ENCODE data around the gene TAMM41. TPM values are rescaled to one million over a fixed set of nuclear protein-coding genes. Genes with fewer than 3 reads are reported as not detected.

TAMM41 gene
- total and polyA plus RNA-seq, 2 donors (not counting 1 experiment from before 2014, with no cell fraction given) = 36.1 to 52.3 TPM

GRCh38 chr3:11805716-11806115 lies 41.0 kb downstream of the TAMM41 start:
- Mint-ChIP-seq H3K9me3 (ENCODE audit: insufficient read depth) (peaks cover 6% of the 10 kb centered on the region), H3K27me3 (no peaks in the 10 kb centered on the region), H3K27ac (no peak overlapping the region), H3K4me1 (no peaks in the 10 kb centered on the region), H3K4me3 (no peak overlapping the region)
- 90% methylated on average over 2 of the region's 7 CpGs for WGBS (ENCODE audit: insufficient coverage)
- Histone ChIP-seq H3K9ac (ENCODE audit: low read length) (no peak overlapping the region), H3K27me3 (replicated peaks in 1 of 4; ENCODE audit: control extremely low read depth in 1 of 4, control insufficient read depth in 3 of 4, insufficient read depth in 4 of 4, low read length in 3 of 4) (no peaks in the 10 kb centered on the region), H3K4me3 (ENCODE audit: control extremely low read depth in 1 of 5, extremely low read depth in 1 of 5, insufficient read depth in 1 of 5, low read depth in 2 of 5, low read length in 4 of 5) (no peak overlapping the region), H3K27ac (ENCODE audit: low read length in 2 of 2) (no peak overlapping the region), H3K79me2 (ENCODE audit: control insufficient read depth, insufficient read depth, low read length) (peaks cover 8% of the 10 kb centered on the region), H3K9me3 (ENCODE audit: control extremely low read depth in 1 of 3, control insufficient read depth in 2 of 3, insufficient read depth in 1 of 3, low read length in 2 of 3) (peaks cover 0 to under 1% (median 0%) of the 10 kb centered on the region in 3 donors), H4K20me1 (ENCODE audit: control insufficient read depth, insufficient read depth, low read length, poor library complexity, severe bottlenecking) (no peaks in the 10 kb centered on the region), H3K4me2 (replicated peaks; ENCODE audit: low read depth, low read length, poor library complexity, severe bottlenecking) (no peak overlapping the region), H2AFZ (ENCODE audit: insufficient read depth, low read depth, low read length, poor library complexity, severe bottlenecking) (no peak overlapping the region), H3K4me1 (ENCODE audit: control insufficient read depth in 2 of 2, insufficient read depth in 2 of 2, low read length in 2 of 2) (no peaks in the 10 kb centered on the region), H3K36me3 (replicated peaks in 1 of 2; ENCODE audit: control extremely low read depth in 1 of 2, control insufficient read depth in 1 of 2, extremely low read depth in 1 of 2, insufficient read depth in 2 of 2, low read length in 1 of 2) (peaks cover 0 to 59% of the 10 kb centered on the region in 2 experiments)
- DNase-seq (no peak), ATAC-seq (ENCODE audit: low read depth) (no peak)
- TF ChIP-seq EZH2 (IDR thresholded peaks at IDR 0.05; ENCODE audit: borderline replicate concordance, insufficient read depth, low read depth, low read length, poor library complexity, severe bottlenecking) (no peak), CTCF (IDR thresholded peaks at IDR 0.05) (no peak)
- CTCF ChIA-PET = interaction anchor here (1.0 to 4.4 kb wide), 4 partner anchors 77 to 544 kb away, joined by 3 to 38 read pairs (median 7); no protein-coding TSS in a partner anchor
- intact Hi-C loops (cut with micrococcal nuclease) = no loop called here
- POLR2A ChIA-PET = no interaction called here

GRCh38 chr3:11803977-11804892 lies 42.5 kb downstream of the TAMM41 start:
- peaks cover 0 to 5% (median 4%) of the 10 kb centered on the region in 3 donors for H3K9me3 ChIP-seq (ENCODE audit: control extremely low read depth in 1 of 3, control insufficient read depth in 2 of 3, insufficient read depth in 1 of 3, low read length in 2 of 3)
- no peak overlapping the region for H3K9ac ChIP-seq (ENCODE audit: low read length)
- peaks cover 4 to 50% of the 10 kb centered on the region in 2 experiments for H3K36me3 ChIP-seq (replicated peaks in 1 of 2; ENCODE audit: control extremely low read depth in 1 of 2, control insufficient read depth in 1 of 2, extremely low read depth in 1 of 2, insufficient read depth in 2 of 2, low read length in 1 of 2)
- no peak overlapping the region for H3K4me3 ChIP-seq (ENCODE audit: control extremely low read depth in 1 of 5, extremely low read depth in 1 of 5, insufficient read depth in 1 of 5, low read depth in 2 of 5, low read length in 4 of 5)
- no peaks in the 10 kb centered on the region for H4K20me1 ChIP-seq (ENCODE audit: control insufficient read depth, insufficient read depth, low read length, poor library complexity, severe bottlenecking)
- ChIA-PET POLR2A (no interaction called here), CTCF (interaction anchor here (0.8 to 4.4 kb wide), 19 partner anchors 10 to 1046 kb away, joined by 3 to 38 read pairs (median 4); partner anchors contain the start of gene TAMM41)
- no peak overlapping the region for H3K4me3 Mint-ChIP-seq
- ATAC-seq (ENCODE audit: low read depth) = peak; percentile 75
- TF ChIP-seq EZH2 (IDR thresholded peaks at IDR 0.05; ENCODE audit: borderline replicate concordance, insufficient read depth, low read depth, low read length, poor library complexity, severe bottlenecking) = no peak
- TF ChIP-seq CTCF (IDR thresholded peaks at IDR 0.05) = peak; percentile 82
- peak; percentile 55 for DNase-seq
- peaks cover 8% of the 10 kb centered on the region for H3K79me2 ChIP-seq (ENCODE audit: control insufficient read depth, insufficient read depth, low read length)
- H3K27me3 ChIP-seq (replicated peaks in 1 of 4; ENCODE audit: control extremely low read depth in 1 of 4, control insufficient read depth in 3 of 4, insufficient read depth in 4 of 4, low read length in 3 of 4) = no peaks in the 10 kb centered on the region
- H3K27ac ChIP-seq (ENCODE audit: low read length in 2 of 2) = no peak overlapping the region
- WGBS (ENCODE audit: insufficient coverage) = 100% methylated on average over 1 of the region's 2 CpGs
- H3K4me1 ChIP-seq (ENCODE audit: control insufficient read depth in 2 of 2, insufficient read depth in 2 of 2, low read length in 2 of 2) = no peaks in the 10 kb centered on the region
- H3K9me3 Mint-ChIP-seq (ENCODE audit: insufficient read depth) = peaks cover 11% of the 10 kb centered on the region
- H3K4me1 Mint-ChIP-seq = no peaks in the 10 kb centered on the region
- H3K27ac Mint-ChIP-seq = no peak overlapping the region
- no peaks in the 10 kb centered on the region for H3K27me3 Mint-ChIP-seq
- no peak overlapping the region for H2AFZ ChIP-seq (ENCODE audit: insufficient read depth, low read depth, low read length, poor library complexity, severe bottlenecking)
- no peak overlapping the region for H3K4me2 ChIP-seq (replicated peaks; ENCODE audit: low read depth, low read length, poor library complexity, severe bottlenecking)
- intact Hi-C loops (cut with micrococcal nuclease) = loop anchor here (1.0 to 5.0 kb wide), 2 partner anchors 152 to 567 kb away; no protein-coding TSS in a partner anchor

Data from B cell (primary cell).